Stimulated activated CD8-positive, alpha-beta memory T cell treated with anti-CD3 and anti-CD28 coated beads, Interleukin-7, amount 100 ng/mL, for 4 hours (primary cell): ENCODE measurements around the gene SEMA3D.

Source experiments
- DNase-seq, 2 donors: peaks; one replicate each; pipeline ENCODE4 v3.0.0-alpha.2; 2020; ENCODE audit warnings: low read depth in 2 of 2

SEMA3D gene

GRCh38 chr7:85184599-85185423 is 2.0 kb downstream of the SEMA3D start:
- no peak for DNase-seq

- no peak for DNase-seq
Observed at GRCh38 chr7:85183296-85183695, 3.6 kb downstream of the SEMA3D start.

GRCh38 chr7:85178531-85179298 is 8.1 kb downstream of the SEMA3D start:
- no peak for DNase-seq

- DNase-seq = no peak
Observed at GRCh38 chr7:85177316-85177715, 9.5 kb downstream of the SEMA3D start.

GRCh38 chr7:85176197-85176596 is 10.7 kb downstream of the SEMA3D start:
- no peak for DNase-seq

- DNase-seq = no peak
Observed at GRCh38 chr7:85175217-85175616, 11.6 kb downstream of the SEMA3D start.

- DNase-seq = no peak
Observed at GRCh38 chr7:85172530-85172941, 14.3 kb downstream of the SEMA3D start.

GRCh38 chr7:85167636-85168035 is 19.2 kb downstream of the SEMA3D start:
- DNase-seq = no peak

- no peak for DNase-seq
Observed at GRCh38 chr7:85165263-85165662, 21.6 kb downstream of the SEMA3D start.

- DNase-seq = no peak
Observed at GRCh38 chr7:85164376-85164775, 22.5 kb downstream of the SEMA3D start.

- DNase-seq = no peak
Observed at GRCh38 chr7:85162721-85163120, 24.1 kb downstream of the SEMA3D start.

GRCh38 chr7:85160223-85160622 is 26.6 kb downstream of the SEMA3D start:
- no peak for DNase-seq

- no peak for DNase-seq
Observed at GRCh38 chr7:85159003-85159402, 27.9 kb downstream of the SEMA3D start.

GRCh38 chr7:85156661-85157208 is 30.1 kb downstream of the SEMA3D start:
- DNase-seq = no peak

GRCh38 chr7:85154282-85154937 is 32.4 kb downstream of the SEMA3D start:
- no peak for DNase-seq

GRCh38 chr7:85153715-85154114 is 33.1 kb downstream of the SEMA3D start:
- no peak for DNase-seq

GRCh38 chr7:85150624-85151023 is 36.2 kb downstream of the SEMA3D start:
- DNase-seq = no peak

- DNase-seq = no peak
Observed at GRCh38 chr7:85144771-85145170, 42.1 kb downstream of the SEMA3D start.

- DNase-seq = no peak
Observed at GRCh38 chr7:85135977-85136376, 50.9 kb downstream of the SEMA3D start.

GRCh38 chr7:85133560-85133959 is 53.3 kb downstream of the SEMA3D start:
- no peak for DNase-seq

- no peak for DNase-seq
Observed at GRCh38 chr7:85133006-85133405, 53.9 kb downstream of the SEMA3D start.

GRCh38 chr7:85130702-85131101 is 56.2 kb downstream of the SEMA3D start:
- DNase-seq = no peak
